GM19099 (cell line): ENCODE data around the gene ACIN1.

Source experiments
- POLR2A ChIP-seq: IDR thresholded peaks from 3 replicates; pipeline ENCODE4 v1.6.1; 2011; ENCODE audit warnings: low read depth; ENCODE audit not compliant: insufficient read length; ENCODE audit errors: extremely low read depth

ACIN1 gene

GRCh38 chr14:23128969-23129758, 34.2 kb upstream of the ACIN1 start:
- no peak for TF ChIP-seq POLR2A

GRCh38 chr14:23127861-23128260, 32.9 kb upstream of the ACIN1 start:
- TF ChIP-seq POLR2A, result no peak

GRCh38 chr14:23126548-23127278, 31.8 kb upstream of the ACIN1 start:
- no peak for TF ChIP-seq POLR2A

- TF ChIP-seq POLR2A, result no peak
Measured at GRCh38 chr14:23125933-23126524, 31.1 kb upstream of the ACIN1 start.

GRCh38 chr14:23125011-23125410, 30.1 kb upstream of the ACIN1 start:
- TF ChIP-seq POLR2A, result no peak

- TF ChIP-seq POLR2A, result no peak
Measured at GRCh38 chr14:23124337-23124954, 29.5 kb upstream of the ACIN1 start.

- TF ChIP-seq POLR2A, result no peak
Measured at GRCh38 chr14:23123419-23123818, 28.5 kb upstream of the ACIN1 start.

- no peak for TF ChIP-seq POLR2A
Measured at GRCh38 chr14:23122086-23122485, 27.1 kb upstream of the ACIN1 start.

GRCh38 chr14:23121361-23121771, 26.4 kb upstream of the ACIN1 start:
- no peak for TF ChIP-seq POLR2A

- no peak for TF ChIP-seq POLR2A
Measured at GRCh38 chr14:23120541-23121251, 25.8 kb upstream of the ACIN1 start.

- no peak for TF ChIP-seq POLR2A
Measured at GRCh38 chr14:23119363-23120327, 24.7 kb upstream of the ACIN1 start.

- no peak for TF ChIP-seq POLR2A
Measured at GRCh38 chr14:23118506-23119362, 23.8 kb upstream of the ACIN1 start, which contains the start of gene CEBPE. Gene CEBPE, minus strand, starts transcription at chr14:23119255. Its CDS starts 164 bp downstream, at chr14:23119091.
